GM12892 (cell line): ENCODE results near the gene OSBP2.

ENCODE experiments used
- POLR2A ChIP-seq: IDR thresholded peaks from 2 replicates; pipeline ENCODE4 v1.6.1; 2011; ENCODE audit warnings: low read depth, low read length, control low read depth
- POLR2AphosphoS5 ChIP-seq: IDR thresholded peaks from 2 replicates; pipeline ENCODE4 v1.6.1; 2011; ENCODE audit warnings: low read depth, low read length, control low read depth
- TAF1 ChIP-seq: IDR thresholded peaks from 2 replicates; pipeline ENCODE4 v1.6.1; 2011; ENCODE audit warnings: low read depth, mild to moderate bottlenecking, control low read depth, low read length, borderline replicate concordance

DNA sequence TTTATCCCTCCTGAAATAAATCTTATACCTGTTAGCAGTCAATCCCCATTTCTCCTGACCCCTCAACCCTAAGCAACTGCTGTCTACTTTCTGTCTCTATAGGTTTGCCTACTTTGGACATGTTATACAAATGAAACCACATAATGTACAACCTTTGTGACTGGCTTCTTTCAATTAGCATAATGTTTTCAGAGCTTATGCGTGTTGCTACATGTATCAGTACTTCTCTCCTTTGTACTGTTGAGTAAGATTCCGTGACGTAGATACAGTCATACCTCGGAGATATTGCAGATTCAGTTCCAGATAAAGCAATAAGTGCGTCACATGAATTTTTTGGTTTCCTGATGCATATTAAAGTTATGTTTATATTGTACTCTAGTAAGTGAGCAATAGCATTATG lies 146.6 kb downstream of the OSBP2 start:
- no peak for TF ChIP-seq POLR2AphosphoS5
- TF ChIP-seq POLR2A: no peak
- TF ChIP-seq TAF1: no peak
